ENCODE measurements around the gene ZNF22.

Gene ZNF22

GRCh38 chr10:44962870-44963738 is 37.6 kb upstream of the ZNF22 start:
- no peak overlapping the region for H4K8ac ChIP-seq (ENCODE audit: low read depth, low read length)
- no peak overlapping the region for H3K18ac ChIP-seq (ENCODE audit: low read length)
- H2BK5ac ChIP-seq (ENCODE audit: low read length) = no peak overlapping the region
- H3K79me2 ChIP-seq (ENCODE audit: control insufficient read depth, insufficient read depth, low read length) = no peaks in the 10 kb centered on the region
- H3K79me1 ChIP-seq (ENCODE audit: low read length) = no peaks in the 10 kb centered on the region
- H2BK120ac ChIP-seq (ENCODE audit: low read depth, low read length) = no peak overlapping the region
- H3K4ac ChIP-seq (ENCODE audit: low read depth, low read length) = no peak overlapping the region
- peaks cover 6% of the 10 kb centered on the region for H3K4me1 ChIP-seq (ENCODE audit: control insufficient read depth, low read depth, low read length)
- no peaks in the 10 kb centered on the region for H3K27me3 ChIP-seq (ENCODE audit: insufficient read depth, low read length, poor library complexity)
- H3K23ac ChIP-seq (ENCODE audit: low read length) = no peak overlapping the region
- H3K9ac ChIP-seq (ENCODE audit: low read length) = no peak overlapping the region
- H3K56ac ChIP-seq (ENCODE audit: low read length) = no peak overlapping the region
- WGBS (ENCODE audit: extremely low coverage, insufficient coverage, low lambda C conversion rate) = no CpG with 5 or more reads among the region's 19 CpGs
- H3K27ac ChIP-seq (ENCODE audit: low read depth, low read length) = no peak overlapping the region
- no peak overlapping the region for H3K4me2 ChIP-seq (ENCODE audit: low read length)
- no peak overlapping the region for H4K5ac ChIP-seq (ENCODE audit: low read length)
- no peaks in the 10 kb centered on the region for H3K36me3 ChIP-seq (ENCODE audit: control insufficient read depth, insufficient read depth, low read length)
- DNase-seq = peak; percentile 44
- H2AK5ac ChIP-seq (ENCODE audit: low read length) = no peak overlapping the region
- no peak overlapping the region for H2BK15ac ChIP-seq (replicated peaks; ENCODE audit: low read depth)
- H3K4me3 ChIP-seq (ENCODE audit: low read length) = no peak overlapping the region

DNA sequence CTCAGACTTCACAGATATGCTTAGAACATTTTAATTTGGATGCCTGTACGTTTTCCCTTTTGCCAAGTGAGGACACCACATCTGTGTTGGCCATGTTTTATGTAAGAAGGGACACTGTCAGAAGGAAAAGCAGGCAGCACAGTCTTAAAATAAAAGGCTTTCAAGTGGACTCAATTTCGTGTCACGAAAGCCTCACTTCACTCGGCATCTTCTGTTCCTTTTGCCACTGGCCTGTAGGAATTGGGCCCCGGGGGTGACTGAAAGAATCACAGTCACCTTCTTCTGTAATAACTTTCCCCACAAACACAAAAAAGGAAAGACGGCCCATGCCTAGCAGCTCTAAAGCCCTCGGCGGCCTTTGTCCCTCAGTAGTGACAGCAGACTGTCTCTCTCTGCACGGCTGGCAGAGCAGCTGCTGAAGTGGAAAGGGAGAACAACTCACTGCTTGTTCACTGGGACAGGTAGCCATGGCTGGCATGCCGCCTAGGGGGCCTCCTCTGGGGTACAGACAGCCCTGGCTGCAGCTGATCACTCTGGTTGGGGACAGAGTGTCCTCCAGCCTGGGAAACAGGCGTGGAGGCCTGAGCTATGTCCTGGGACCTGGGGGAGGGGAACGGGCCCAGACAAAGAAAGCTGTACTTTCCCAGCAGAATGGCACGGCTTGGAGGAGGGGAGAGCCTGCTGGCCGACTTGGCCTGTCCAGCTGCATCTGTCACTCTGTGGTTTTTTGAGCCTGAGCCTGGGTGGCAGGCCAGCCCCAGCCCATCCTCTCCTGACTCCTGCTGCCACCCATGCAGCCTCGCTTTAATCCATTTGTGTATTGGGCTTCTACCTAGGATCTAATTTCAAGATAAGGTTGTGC is 36.7 kb upstream of the ZNF22 start:
- Histone ChIP-seq H2BK5ac (ENCODE audit: low read length) (no peak overlapping the region), H3K23ac (ENCODE audit: low read length) (no peak overlapping the region), H4K8ac (ENCODE audit: low read depth, low read length) (no peak overlapping the region), H3K79me1 (ENCODE audit: low read length) (no peaks in the 10 kb centered on the region), H3K36me3 (ENCODE audit: control insufficient read depth, insufficient read depth, low read length) (no peaks in the 10 kb centered on the region), H2BK120ac (ENCODE audit: low read depth, low read length) (no peak overlapping the region), H3K18ac (ENCODE audit: low read length) (peak overlapping the region; percentile 56), H3K4ac (ENCODE audit: low read depth, low read length) (no peak overlapping the region), H3K27me3 (ENCODE audit: insufficient read depth, low read length, poor library complexity) (no peaks in the 10 kb centered on the region), H4K5ac (ENCODE audit: low read length) (no peak overlapping the region), H3K4me3 (ENCODE audit: low read length) (no peak overlapping the region), H2BK15ac (replicated peaks; ENCODE audit: low read depth) (no peak overlapping the region), H3K9ac (ENCODE audit: low read length) (peak overlapping the region; percentile 33), H2AK5ac (ENCODE audit: low read length) (no peak overlapping the region), H3K4me2 (ENCODE audit: low read length) (no peak overlapping the region), H3K79me2 (ENCODE audit: control insufficient read depth, insufficient read depth, low read length) (no peaks in the 10 kb centered on the region), H3K4me1 (ENCODE audit: control insufficient read depth, low read depth, low read length) (peaks cover 4% of the 10 kb centered on the region), H3K27ac (ENCODE audit: low read depth, low read length) (no peak overlapping the region), H3K56ac (ENCODE audit: low read length) (peak overlapping the region; percentile 34)
- no peak for DNase-seq
- WGBS (ENCODE audit: extremely low coverage, insufficient coverage, low lambda C conversion rate) = no CpG with 5 or more reads among the region's 15 CpGs

- peaks cover 4% of the 10 kb centered on the region for H3K4me1 ChIP-seq (ENCODE audit: control insufficient read depth, low read depth, low read length)
- H4K5ac ChIP-seq (ENCODE audit: low read length) = no peak overlapping the region
- no peak overlapping the region for H3K4me3 ChIP-seq (ENCODE audit: low read length)
- H3K79me2 ChIP-seq (ENCODE audit: control insufficient read depth, insufficient read depth, low read length) = no peaks in the 10 kb centered on the region
- no peak overlapping the region for H3K18ac ChIP-seq (ENCODE audit: low read length)
- no peak overlapping the region for H3K56ac ChIP-seq (ENCODE audit: low read length)
- no peak overlapping the region for H3K9ac ChIP-seq (ENCODE audit: low read length)
- H3K27ac ChIP-seq (ENCODE audit: low read depth, low read length) = no peak overlapping the region
- no peak overlapping the region for H2AK5ac ChIP-seq (ENCODE audit: low read length)
- no peaks in the 10 kb centered on the region for H3K36me3 ChIP-seq (ENCODE audit: control insufficient read depth, insufficient read depth, low read length)
- WGBS (ENCODE audit: extremely low coverage, insufficient coverage, low lambda C conversion rate) = no CpG with 5 or more reads among the region's 1 CpG
- DNase-seq = no peak
- no peak overlapping the region for H3K4me2 ChIP-seq (ENCODE audit: low read length)
- H2BK5ac ChIP-seq (ENCODE audit: low read length) = no peak overlapping the region
- H3K27me3 ChIP-seq (ENCODE audit: insufficient read depth, low read length, poor library complexity) = no peaks in the 10 kb centered on the region
- no peak overlapping the region for H3K23ac ChIP-seq (ENCODE audit: low read length)
- H4K8ac ChIP-seq (ENCODE audit: low read depth, low read length) = no peak overlapping the region
- H2BK120ac ChIP-seq (ENCODE audit: low read depth, low read length) = no peak overlapping the region
- no peak overlapping the region for H2BK15ac ChIP-seq (replicated peaks; ENCODE audit: low read depth)
- no peaks in the 10 kb centered on the region for H3K79me1 ChIP-seq (ENCODE audit: low read length)
- H3K4ac ChIP-seq (ENCODE audit: low read depth, low read length) = no peak overlapping the region
Observed at GRCh38 chr10:44965104-44965503, 35.6 kb upstream of the ZNF22 start.

DNA sequence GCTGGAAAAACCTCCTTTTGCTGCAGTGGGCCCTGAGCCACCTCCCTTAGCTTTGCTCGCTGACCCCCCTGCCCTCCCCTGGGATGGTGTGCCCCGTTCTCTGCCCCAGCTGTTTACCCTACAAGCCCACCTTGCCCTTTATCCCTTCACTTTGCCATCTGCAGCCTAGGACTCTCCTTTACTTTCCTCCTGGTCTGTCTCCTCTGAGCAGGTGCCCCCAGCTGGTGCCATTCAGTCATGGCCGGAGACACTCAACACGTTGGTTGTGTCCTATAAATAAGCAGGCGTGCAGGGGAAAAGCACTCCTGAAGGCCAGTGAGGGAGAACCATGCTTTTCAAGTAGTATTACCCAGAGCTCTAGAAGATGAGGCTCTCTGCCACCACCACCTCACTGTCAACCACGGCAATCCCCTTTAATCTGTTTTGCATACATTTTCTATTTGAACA is 35.0 kb upstream of the ZNF22 start:
- Histone ChIP-seq H3K79me1 (ENCODE audit: low read length) (no peaks in the 10 kb centered on the region), H2BK5ac (ENCODE audit: low read length) (no peak overlapping the region), H3K4me2 (ENCODE audit: low read length) (no peak overlapping the region), H3K9ac (ENCODE audit: low read length) (no peak overlapping the region), H3K4ac (ENCODE audit: low read depth, low read length) (no peak overlapping the region), H4K8ac (ENCODE audit: low read depth, low read length) (no peak overlapping the region), H3K27me3 (ENCODE audit: insufficient read depth, low read length, poor library complexity) (no peaks in the 10 kb centered on the region), H3K23ac (ENCODE audit: low read length) (no peak overlapping the region), H3K36me3 (ENCODE audit: control insufficient read depth, insufficient read depth, low read length) (no peaks in the 10 kb centered on the region), H4K5ac (ENCODE audit: low read length) (no peak overlapping the region), H3K56ac (ENCODE audit: low read length) (no peak overlapping the region), H2BK120ac (ENCODE audit: low read depth, low read length) (no peak overlapping the region), H3K18ac (ENCODE audit: low read length) (no peak overlapping the region), H2BK15ac (replicated peaks; ENCODE audit: low read depth) (no peak overlapping the region), H3K4me1 (ENCODE audit: control insufficient read depth, low read depth, low read length) (peaks cover 2% of the 10 kb centered on the region), H3K27ac (ENCODE audit: low read depth, low read length) (no peak overlapping the region), H2AK5ac (ENCODE audit: low read length) (no peak overlapping the region), H3K4me3 (ENCODE audit: low read length) (no peak overlapping the region), H3K79me2 (ENCODE audit: control insufficient read depth, insufficient read depth, low read length) (no peaks in the 10 kb centered on the region)
- no peak for DNase-seq
- no CpG with 5 or more reads among the region's 6 CpGs for WGBS (ENCODE audit: extremely low coverage, insufficient coverage, low lambda C conversion rate)

DNA sequence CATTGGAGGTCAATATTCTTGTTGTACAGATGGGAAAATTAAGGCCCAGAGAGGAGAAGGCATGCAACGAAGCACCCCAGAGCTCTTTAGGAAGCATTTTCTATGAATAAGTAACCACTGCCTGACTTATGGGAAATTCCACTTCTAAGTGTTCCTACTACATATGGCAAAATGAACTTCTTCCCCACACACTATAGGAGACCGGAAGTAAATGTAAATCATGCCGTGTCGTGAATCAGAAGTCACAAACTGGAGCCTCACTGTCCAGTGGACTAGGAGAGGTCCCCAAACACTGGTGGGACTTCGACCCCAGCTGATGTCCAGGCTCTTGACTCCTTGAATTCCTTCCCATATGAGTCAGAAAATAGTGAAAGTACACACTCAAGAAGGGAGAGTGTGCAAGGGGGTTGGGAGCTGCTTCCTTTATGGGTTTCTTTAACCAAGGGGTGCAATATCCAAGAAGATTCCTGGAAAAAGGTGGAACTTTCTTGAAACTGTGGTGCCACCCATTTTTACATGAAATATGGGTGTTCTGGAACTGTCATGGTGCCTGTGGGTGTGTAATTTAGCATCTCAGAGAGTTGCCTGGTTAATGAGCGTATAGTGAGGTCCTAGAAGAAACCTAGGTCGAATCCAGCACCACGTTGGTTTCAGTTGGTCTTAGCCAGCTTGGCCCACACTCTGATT is 34.5 kb upstream of the ZNF22 start:
- Histone ChIP-seq H4K8ac (ENCODE audit: low read depth, low read length) (no peak overlapping the region), H3K27ac (ENCODE audit: low read depth, low read length) (no peak overlapping the region), H3K23ac (ENCODE audit: low read length) (no peak overlapping the region), H3K79me1 (ENCODE audit: low read length) (no peaks in the 10 kb centered on the region), H2BK15ac (replicated peaks; ENCODE audit: low read depth) (no peak overlapping the region), H3K27me3 (ENCODE audit: insufficient read depth, low read length, poor library complexity) (no peaks in the 10 kb centered on the region), H3K79me2 (ENCODE audit: control insufficient read depth, insufficient read depth, low read length) (no peaks in the 10 kb centered on the region), H3K36me3 (ENCODE audit: control insufficient read depth, insufficient read depth, low read length) (no peaks in the 10 kb centered on the region), H3K4ac (ENCODE audit: low read depth, low read length) (no peak overlapping the region), H3K56ac (ENCODE audit: low read length) (no peak overlapping the region), H2BK120ac (ENCODE audit: low read depth, low read length) (no peak overlapping the region), H3K4me2 (ENCODE audit: low read length) (no peak overlapping the region), H2BK5ac (ENCODE audit: low read length) (no peak overlapping the region), H2AK5ac (ENCODE audit: low read length) (no peak overlapping the region), H3K4me3 (ENCODE audit: low read length) (no peak overlapping the region), H3K18ac (ENCODE audit: low read length) (no peak overlapping the region), H3K9ac (ENCODE audit: low read length) (no peak overlapping the region), H3K4me1 (ENCODE audit: control insufficient read depth, low read depth, low read length) (peaks cover 2% of the 10 kb centered on the region), H4K5ac (ENCODE audit: low read length) (no peak overlapping the region)
- DNase-seq = no peak
- no CpG with 5 or more reads among the region's 8 CpGs for WGBS (ENCODE audit: extremely low coverage, insufficient coverage, low lambda C conversion rate)
